K562 (cell line): ENCODE results near the gene FAM174B.

ENCODE experiments used
- NFIC ChIP-seq: fragments of 450-650 bp; IDR thresholded peaks from 2 replicates; pipeline ENCODE4 v1.6.1; 2017; ENCODE audit warnings: mild to moderate bottlenecking, inconsistent platforms
- SP2 ChIP-seq: IDR thresholded peaks from 2 replicates; pipeline ENCODE4 v1.6.1; 2011; ENCODE audit warnings: mild to moderate bottlenecking, low read depth, low read length, moderate library complexity; ENCODE audit not compliant: poor library complexity, severe bottlenecking; ENCODE audit errors: extremely low read depth
- TF ChIP-seq, protein P1 (sequence below): IDR thresholded peaks from 2 replicates; pipeline ENCODE4 v1.6.1; 2012; ENCODE audit warnings: low read depth, low read length, improper control_type of control experiment, borderline replicate concordance
- TF ChIP-seq, protein P2 (sequence below): fragments of 450-650 bp; IDR thresholded peaks from 2 replicates; pipeline ENCODE4 v1.6.1; 2016; ENCODE audit warnings: missing biosample characterization, missing genetic modification characterization
- TF ChIP-seq, protein P3 (sequence below): sonication (generic); formaldehyde crosslinking; IDR thresholded peaks from 2 replicates; pipeline ENCODE4 v1.5.0; 2020; ENCODE audit warnings: missing genetic modification reagents

- TF ChIP-seq SP2 (no peak), NFIC (no peak)
- TF ChIP-seq, protein P1, sequence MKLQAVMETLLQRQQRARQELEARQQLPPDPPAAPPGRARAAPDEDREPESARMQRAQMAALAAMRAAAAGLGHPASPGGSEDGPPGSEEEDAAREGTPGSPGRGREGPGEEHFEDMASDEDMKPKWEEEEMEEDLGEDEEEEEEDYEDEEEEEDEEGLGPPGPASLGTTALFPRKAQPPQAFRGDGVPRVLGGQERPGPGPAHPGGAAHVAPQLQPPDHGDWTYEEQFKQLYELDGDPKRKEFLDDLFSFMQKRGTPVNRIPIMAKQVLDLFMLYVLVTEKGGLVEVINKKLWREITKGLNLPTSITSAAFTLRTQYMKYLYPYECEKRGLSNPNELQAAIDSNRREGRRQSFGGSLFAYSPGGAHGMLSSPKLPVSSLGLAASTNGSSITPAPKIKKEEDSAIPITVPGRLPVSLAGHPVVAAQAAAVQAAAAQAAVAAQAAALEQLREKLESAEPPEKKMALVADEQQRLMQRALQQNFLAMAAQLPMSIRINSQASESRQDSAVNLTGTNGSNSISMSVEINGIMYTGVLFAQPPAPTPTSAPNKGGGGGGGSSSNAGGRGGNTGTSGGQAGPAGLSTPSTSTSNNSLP, result no peak
- TF ChIP-seq, protein P2, sequence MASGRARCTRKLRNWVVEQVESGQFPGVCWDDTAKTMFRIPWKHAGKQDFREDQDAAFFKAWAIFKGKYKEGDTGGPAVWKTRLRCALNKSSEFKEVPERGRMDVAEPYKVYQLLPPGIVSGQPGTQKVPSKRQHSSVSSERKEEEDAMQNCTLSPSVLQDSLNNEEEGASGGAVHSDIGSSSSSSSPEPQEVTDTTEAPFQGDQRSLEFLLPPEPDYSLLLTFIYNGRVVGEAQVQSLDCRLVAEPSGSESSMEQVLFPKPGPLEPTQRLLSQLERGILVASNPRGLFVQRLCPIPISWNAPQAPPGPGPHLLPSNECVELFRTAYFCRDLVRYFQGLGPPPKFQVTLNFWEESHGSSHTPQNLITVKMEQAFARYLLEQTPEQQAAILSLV (tag), result no peak
- TF ChIP-seq, protein P3, sequence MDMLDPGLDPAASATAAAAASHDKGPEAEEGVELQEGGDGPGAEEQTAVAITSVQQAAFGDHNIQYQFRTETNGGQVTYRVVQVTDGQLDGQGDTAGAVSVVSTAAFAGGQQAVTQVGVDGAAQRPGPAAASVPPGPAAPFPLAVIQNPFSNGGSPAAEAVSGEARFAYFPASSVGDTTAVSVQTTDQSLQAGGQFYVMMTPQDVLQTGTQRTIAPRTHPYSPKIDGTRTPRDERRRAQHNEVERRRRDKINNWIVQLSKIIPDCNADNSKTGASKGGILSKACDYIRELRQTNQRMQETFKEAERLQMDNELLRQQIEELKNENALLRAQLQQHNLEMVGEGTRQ (CRISPR knock-in tag), result no peak
Observed at GRCh38 chr15:92665100-92665555, 9.6 kb upstream of the FAM174B start.
